Glutamatergic neuron (in vitro differentiated cells): Measurements from ENCODE around the gene ASTN2. TPM values are rescaled to one million over a fixed set of nuclear protein-coding genes. Genes with fewer than 3 reads are reported as not detected.
A peak's percentile ranks its signal among the peaks of the same experiment; 100 is the strongest.

Experiments
- DNase-seq: peaks from one replicate; pipeline ENCODE4 v3.0.0; 2022
- H3K27ac Mint-ChIP-seq: one replicate; pipeline ENCODE4 v1.8.0; 2020; ENCODE audit warnings: mild to moderate bottlenecking, mixed read lengths, inconsistent platforms; ENCODE audit not compliant: unreplicated experiment
- H3K27me3 Mint-ChIP-seq: one replicate; pipeline ENCODE4 v1.8.0; 2020; ENCODE audit warnings: mild to moderate bottlenecking, moderate library complexity, mixed read lengths, inconsistent platforms; ENCODE audit not compliant: unreplicated experiment
- H3K36me3 Mint-ChIP-seq: one replicate; pipeline ENCODE4 v1.8.0; 2020; ENCODE audit warnings: mild to moderate bottlenecking, mixed read lengths, inconsistent platforms; ENCODE audit not compliant: unreplicated experiment
- H3K4me1 Mint-ChIP-seq: one replicate; pipeline ENCODE4 v1.8.0; 2020; ENCODE audit warnings: mild to moderate bottlenecking, low read depth, mixed read lengths, inconsistent platforms; ENCODE audit not compliant: unreplicated experiment
- H3K4me3 Mint-ChIP-seq: one replicate; pipeline ENCODE4 v1.8.0; 2020; ENCODE audit warnings: mild to moderate bottlenecking, mixed read lengths, inconsistent platforms; ENCODE audit not compliant: unreplicated experiment
- H3K9me3 Mint-ChIP-seq: one replicate; pipeline ENCODE4 v1.8.0; 2020; ENCODE audit warnings: mild to moderate bottlenecking, moderate library complexity, mixed read lengths, inconsistent platforms; ENCODE audit not compliant: unreplicated experiment
- total RNA-seq: library from RNA; stranded (reverse); fragmentation: NEBNext Ultra II Directional; extraction: Animal tissue kit (Norgen Biotek cat#: 25700); gene quantifications from one replicate; pipeline ENCODE4 v1.2.1, GENCODE V29; 2021; ENCODE audit not compliant: unreplicated experiment
- TF ChIP-seq, protein P1 (sequence below): fragments of 200-600 bp; sonication (generic); IDR thresholded peaks from one replicate; pipeline ENCODE4 v1.5.0; 2021; ENCODE audit not compliant: partially characterized antibody, unreplicated experiment

The ASTN2 gene
- total RNA-seq, 1 donor from 2014 or later = 134 TPM

DNA sequence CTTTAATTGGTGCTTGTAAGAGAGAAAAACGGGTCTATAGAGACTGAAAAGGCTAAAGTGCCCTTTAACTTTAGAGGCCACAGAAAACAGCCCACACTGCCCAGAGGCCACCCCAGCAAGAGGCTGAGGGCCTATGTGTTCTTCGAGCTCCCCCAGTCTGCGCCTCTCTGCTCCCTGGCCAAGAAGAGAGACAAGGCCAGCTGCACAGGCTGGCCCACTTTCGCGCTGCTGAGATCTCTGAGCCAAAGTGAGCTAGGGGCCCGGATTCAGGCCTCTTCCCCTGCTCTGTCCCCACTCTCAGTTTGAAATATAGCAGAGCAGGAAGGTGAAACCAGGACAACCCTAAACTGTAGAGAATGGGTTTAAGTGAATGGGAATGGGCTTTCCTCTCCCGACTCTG is 859.7 kb downstream of the ASTN2 start:
- Mint-ChIP-seq H3K36me3 (no peaks in the 10 kb centered on the region), H3K4me1 (peaks cover 5% of the 10 kb centered on the region), H3K4me3 (no peak overlapping the region), H3K27ac (no peak overlapping the region), H3K27me3 (no peaks in the 10 kb centered on the region), H3K9me3 (no peaks in the 10 kb centered on the region)
- no peak for DNase-seq
- TF ChIP-seq, protein P1, sequence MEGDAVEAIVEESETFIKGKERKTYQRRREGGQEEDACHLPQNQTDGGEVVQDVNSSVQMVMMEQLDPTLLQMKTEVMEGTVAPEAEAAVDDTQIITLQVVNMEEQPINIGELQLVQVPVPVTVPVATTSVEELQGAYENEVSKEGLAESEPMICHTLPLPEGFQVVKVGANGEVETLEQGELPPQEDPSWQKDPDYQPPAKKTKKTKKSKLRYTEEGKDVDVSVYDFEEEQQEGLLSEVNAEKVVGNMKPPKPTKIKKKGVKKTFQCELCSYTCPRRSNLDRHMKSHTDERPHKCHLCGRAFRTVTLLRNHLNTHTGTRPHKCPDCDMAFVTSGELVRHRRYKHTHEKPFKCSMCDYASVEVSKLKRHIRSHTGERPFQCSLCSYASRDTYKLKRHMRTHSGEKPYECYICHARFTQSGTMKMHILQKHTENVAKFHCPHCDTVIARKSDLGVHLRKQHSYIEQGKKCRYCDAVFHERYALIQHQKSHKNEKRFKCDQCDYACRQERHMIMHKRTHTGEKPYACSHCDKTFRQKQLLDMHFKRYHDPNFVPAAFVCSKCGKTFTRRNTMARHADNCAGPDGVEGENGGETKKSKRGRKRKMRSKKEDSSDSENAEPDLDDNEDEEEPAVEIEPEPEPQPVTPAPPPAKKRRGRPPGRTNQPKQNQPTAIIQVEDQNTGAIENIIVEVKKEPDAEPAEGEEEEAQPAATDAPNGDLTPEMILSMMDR = no peak

DNA sequence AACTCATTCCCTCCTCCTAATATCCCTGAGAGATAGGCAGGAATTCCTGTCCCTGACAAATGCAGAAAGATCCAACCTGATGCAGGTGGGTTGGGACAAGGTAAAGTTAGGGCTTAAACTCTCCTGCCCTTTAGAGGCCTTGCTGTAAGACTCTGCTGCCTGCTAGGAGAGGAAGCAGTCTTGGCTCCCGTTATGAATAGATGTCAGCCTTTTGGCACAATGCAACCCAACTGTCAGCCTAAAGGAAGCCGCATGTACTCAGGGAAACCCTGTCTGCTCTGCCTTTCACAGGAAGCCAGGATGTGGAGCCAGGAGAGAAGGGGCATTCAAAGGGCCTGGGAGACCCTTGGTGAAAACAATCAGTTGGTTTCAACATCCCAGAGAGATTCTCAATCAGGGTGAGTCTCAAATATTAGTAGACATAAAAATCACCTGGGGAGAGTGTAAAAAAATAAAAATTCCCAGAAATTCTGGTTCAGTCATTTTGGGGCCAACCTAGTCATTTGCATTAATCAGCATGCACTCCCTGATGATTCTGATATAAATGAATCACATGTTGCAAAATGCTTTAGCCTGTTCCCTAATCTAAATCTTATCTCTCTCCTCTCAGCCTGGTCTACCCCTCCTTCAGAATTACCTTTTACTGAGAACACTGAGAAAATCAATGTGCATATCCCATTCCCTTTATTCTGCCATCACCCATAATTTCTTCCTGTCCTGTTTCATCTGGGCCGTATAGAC is 864.0 kb downstream of the ASTN2 start:
- DNase-seq = no peak
- TF ChIP-seq, protein P1 = no peak

DNA sequence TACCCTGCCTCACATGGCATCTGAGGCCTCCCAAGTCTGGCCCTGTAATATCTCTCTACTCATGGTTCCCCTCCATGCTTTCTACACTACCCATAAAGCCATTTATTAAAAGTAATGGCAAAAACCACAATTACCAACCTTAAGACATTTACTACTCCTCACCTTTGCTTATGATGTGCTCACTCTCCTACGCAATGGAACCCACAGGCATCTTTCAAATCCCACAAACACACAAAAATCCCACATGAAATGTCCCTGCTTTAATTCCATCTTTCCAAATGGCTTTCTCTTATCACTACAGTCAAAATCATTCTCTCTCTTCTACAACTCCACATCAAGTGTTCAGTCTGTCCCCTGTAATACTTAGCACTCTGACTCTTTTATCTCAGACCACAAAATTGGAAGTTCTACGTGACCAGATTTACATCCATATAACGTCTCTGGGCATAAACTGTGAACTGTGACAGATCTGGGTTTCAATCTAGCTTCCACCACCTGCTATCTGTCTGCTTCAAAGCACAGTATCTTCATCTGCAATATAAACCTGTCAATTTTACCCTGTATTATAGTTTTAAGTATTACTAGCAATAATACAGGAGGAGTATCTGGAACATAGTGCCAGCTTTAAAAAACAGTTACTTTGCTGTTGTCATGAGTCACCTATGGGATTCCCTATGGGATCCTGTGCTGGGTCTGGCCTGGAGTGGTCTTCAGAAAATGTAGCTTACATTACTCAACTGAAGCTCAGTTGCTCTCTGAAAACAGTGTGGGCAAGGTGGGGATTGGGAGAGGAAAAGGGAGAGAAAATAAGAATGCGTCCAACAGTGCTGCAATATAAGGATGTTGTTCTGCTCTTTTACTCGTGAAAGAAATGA is 864.8 kb downstream of the ASTN2 start:
- no peak for DNase-seq
- Mint-ChIP-seq H3K27me3 (peaks cover 2% of the 10 kb centered on the region), H3K4me3 (no peak overlapping the region), H3K27ac (no peak overlapping the region), H3K4me1 (peaks cover 2% of the 10 kb centered on the region), H3K36me3 (no peaks in the 10 kb centered on the region), H3K9me3 (peaks cover 3% of the 10 kb centered on the region)
- TF ChIP-seq, protein P1 = no peak

More for the DNA sequence above, 864.0 kb downstream of the ASTN2 start:
- peaks cover 2% of the 10 kb centered on the region for H3K4me1 Mint-ChIP-seq
- H3K27ac Mint-ChIP-seq = no peak overlapping the region
- no peaks in the 10 kb centered on the region for H3K27me3 Mint-ChIP-seq
- peaks cover 3% of the 10 kb centered on the region for H3K9me3 Mint-ChIP-seq
- H3K4me3 Mint-ChIP-seq = no peak overlapping the region
- H3K36me3 Mint-ChIP-seq = no peaks in the 10 kb centered on the region

DNA sequence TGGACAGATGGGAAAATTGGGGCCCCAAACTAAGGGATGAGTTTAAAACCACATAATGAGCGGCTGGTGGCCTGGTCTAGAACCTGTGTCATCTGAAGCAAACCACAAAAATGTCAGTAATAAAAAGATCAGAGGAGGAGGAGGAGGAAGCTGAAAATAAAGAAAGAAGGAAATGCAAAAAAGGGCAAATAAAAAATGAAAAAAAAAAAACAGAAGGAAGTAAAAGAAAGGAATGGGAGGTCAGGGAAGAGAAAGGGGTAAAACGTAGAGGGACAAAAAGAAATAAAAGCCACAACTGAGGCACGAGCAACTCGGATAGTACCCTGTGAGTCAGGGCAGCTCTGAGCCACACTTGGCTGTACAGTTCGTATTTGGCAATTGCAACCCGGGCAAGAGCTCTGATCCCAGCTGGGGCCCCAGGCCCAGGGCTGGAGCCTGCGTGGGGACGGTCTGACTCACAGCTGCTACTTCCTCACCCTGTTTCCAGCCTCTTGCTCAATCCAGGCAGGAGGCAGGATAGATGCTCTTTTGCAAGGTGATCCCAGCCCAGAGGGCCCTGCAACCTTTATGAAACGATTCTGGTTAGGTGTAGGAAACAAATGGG is 865.7 kb downstream of the ASTN2 start:
- peaks cover 5% of the 10 kb centered on the region for H3K9me3 Mint-ChIP-seq
- H3K27ac Mint-ChIP-seq = peak overlapping the region; percentile 44
- H3K4me3 Mint-ChIP-seq = no peak overlapping the region
- peak; percentile 30 for DNase-seq
- TF ChIP-seq, protein P1 = no peak
- peaks cover 2% of the 10 kb centered on the region for H3K27me3 Mint-ChIP-seq
- H3K4me1 Mint-ChIP-seq = peaks cover 2% of the 10 kb centered on the region
- H3K36me3 Mint-ChIP-seq = no peaks in the 10 kb centered on the region
